KOPT-K1 (cell line): ENCODE data around the gene MOBP.
"Not testable (repeated sequence)": the region's sequence is repeated elsewhere in the genome, so short reads cannot be mapped to it uniquely, and the experiment has no call there.

ENCODE experiments used
- H3K27ac ChIP-seq: fragments of 200-600 bp; sonication (generic); 2 replicates; pipeline ENCODE4 v1.5.1; 2016; ENCODE audit warnings: antibody characterized with exemption, mild to moderate bottlenecking, low read depth, low read length; ENCODE audit not compliant: poor library complexity, severe bottlenecking
- H3K36me3 ChIP-seq: fragments of 200-600 bp; sonication (generic); 2 replicates; pipeline ENCODE4 v1.5.1; 2017; ENCODE audit warnings: antibody characterized with exemption, mild to moderate bottlenecking, low read length, moderate library complexity; ENCODE audit not compliant: insufficient read depth
- H3K9me3 ChIP-seq: fragments of 200-600 bp; sonication (generic); 2 replicates; pipeline ENCODE4 v1.5.1; 2017; ENCODE audit warnings: antibody characterized with exemption, low read length, mild to moderate bottlenecking; ENCODE audit not compliant: insufficient read depth, poor library complexity, severe bottlenecking

MOBP gene

GRCh38 chr3:39467394-39468107 is at the start of gene MOBP:
Gene MOBP, plus strand, starts transcription at chr3:39467680. Its CDS starts 34,390 bp downstream, at chr3:39502070.
- H3K27ac ChIP-seq = no peak within 1 kb of the TSS
- no peaks in the 10 kb centered on the region for H3K9me3 ChIP-seq
- H3K36me3 ChIP-seq = no peaks in the 10 kb centered on the region

GRCh38 chr3:39418556-39419225 is 48.8 kb upstream of the MOBP start:
- H3K27ac ChIP-seq, H3K9me3 ChIP-seq: not testable (repeated sequence)
- H3K36me3 ChIP-seq = peaks cover 14% of the 10 kb centered on the region

- no peak overlapping the region for H3K27ac ChIP-seq
- peaks cover 2% of the 10 kb centered on the region; the same call in 1 of the 2 replicates for H3K36me3 ChIP-seq
- H3K9me3 ChIP-seq = no peaks in the 10 kb centered on the region
Measured at GRCh38 chr3:39419742-39420315, 47.7 kb upstream of the MOBP start.

GRCh38 chr3:39420543-39420942 is 46.9 kb upstream of the MOBP start:
- H3K36me3 ChIP-seq = no peaks in the 10 kb centered on the region
- no peak overlapping the region for H3K27ac ChIP-seq
- no peaks in the 10 kb centered on the region for H3K9me3 ChIP-seq

GRCh38 chr3:39423436-39423970 is 44.0 kb upstream of the MOBP start:
- H3K36me3 ChIP-seq = no peaks in the 10 kb centered on the region
- H3K9me3 ChIP-seq = no peaks in the 10 kb centered on the region
- H3K27ac ChIP-seq = no peak overlapping the region

- Histone ChIP-seq H3K27ac (no peak overlapping the region), H3K36me3 (no peaks in the 10 kb centered on the region), H3K9me3 (no peaks in the 10 kb centered on the region)
Measured at GRCh38 chr3:39426312-39426711, 41.2 kb upstream of the MOBP start.

- Histone ChIP-seq H3K36me3 (no peaks in the 10 kb centered on the region), H3K9me3 (no peaks in the 10 kb centered on the region), H3K27ac (no peak overlapping the region)
Measured at GRCh38 chr3:39427506-39427905, 40.0 kb upstream of the MOBP start.

- Histone ChIP-seq H3K9me3 (no peaks in the 10 kb centered on the region), H3K27ac (no peak overlapping the region), H3K36me3 (no peaks in the 10 kb centered on the region)
Measured at GRCh38 chr3:39428745-39429201, 38.7 kb upstream of the MOBP start.

- Histone ChIP-seq H3K36me3 (no peaks in the 10 kb centered on the region), H3K9me3 (no peaks in the 10 kb centered on the region), H3K27ac (no peak overlapping the region)
Measured at GRCh38 chr3:39429466-39429865, 38.0 kb upstream of the MOBP start.

GRCh38 chr3:39432342-39432741 is 35.1 kb upstream of the MOBP start:
- H3K9me3 ChIP-seq = no peaks in the 10 kb centered on the region
- no peaks in the 10 kb centered on the region for H3K36me3 ChIP-seq
- no peak overlapping the region for H3K27ac ChIP-seq

- Histone ChIP-seq H3K27ac (no peak overlapping the region), H3K36me3 (no peaks in the 10 kb centered on the region)
Measured at GRCh38 chr3:39433642-39434041, 33.8 kb upstream of the MOBP start.

GRCh38 chr3:39434574-39434973 is 32.9 kb upstream of the MOBP start:
- no peaks in the 10 kb centered on the region for H3K9me3 ChIP-seq
- no peak overlapping the region for H3K27ac ChIP-seq
- H3K36me3 ChIP-seq = no peaks in the 10 kb centered on the region

More at GRCh38 chr3:39433642-39434041, 33.8 kb upstream of the MOBP start:
- H3K9me3 ChIP-seq = no peaks in the 10 kb centered on the region

- Histone ChIP-seq H3K36me3 (no peaks in the 10 kb centered on the region), H3K27ac (no peak overlapping the region), H3K9me3 (no peaks in the 10 kb centered on the region)
Measured at GRCh38 chr3:39435006-39435748, 32.3 kb upstream of the MOBP start.

- Histone ChIP-seq H3K9me3 (no peaks in the 10 kb centered on the region), H3K27ac (no peak overlapping the region)
Measured at GRCh38 chr3:39438880-39439279, 28.6 kb upstream of the MOBP start.

GRCh38 chr3:39440316-39440715 is 27.2 kb upstream of the MOBP start:
- no peaks in the 10 kb centered on the region for H3K9me3 ChIP-seq
- H3K36me3 ChIP-seq = no peaks in the 10 kb centered on the region
- no peak overlapping the region for H3K27ac ChIP-seq

More at GRCh38 chr3:39438880-39439279, 28.6 kb upstream of the MOBP start:
- H3K36me3 ChIP-seq = no peaks in the 10 kb centered on the region
